ENCODE results near the gene MYBBP1A.
"Not testable (repeated sequence)": the region's sequence is repeated elsewhere in the genome, so short reads cannot be mapped to it uniquely, and the experiment has no call there.

MYBBP1A gene

GRCh38 chr17:4590042-4590441, 34.9 kb upstream of the MYBBP1A start:
- not testable (repeated sequence) for DNase-seq

GRCh38 chr17:4588898-4589625, 33.9 kb upstream of the MYBBP1A start:
- no peak for DNase-seq

GRCh38 chr17:4588391-4588790, 33.2 kb upstream of the MYBBP1A start:
- DNase-seq, result no peak

- no peak for DNase-seq
These were observed 32.6 kb upstream of the MYBBP1A start for GRCh38 chr17:4587803-4588202.

- no peak for DNase-seq
These were observed 32.0 kb upstream of the MYBBP1A start for GRCh38 chr17:4587195-4587594.

- no peak for DNase-seq
These were observed 30.9 kb upstream of the MYBBP1A start for GRCh38 chr17:4586043-4586442.

- DNase-seq, result no peak
These were observed 30.4 kb upstream of the MYBBP1A start for GRCh38 chr17:4585638-4585994.

- no peak for DNase-seq
These were observed 29.9 kb upstream of the MYBBP1A start for GRCh38 chr17:4584917-4585637.

- no peak for DNase-seq
These were observed 29.1 kb upstream of the MYBBP1A start, which contains the start of gene SMTNL2 for GRCh38 chr17:4584101-4584916. TSS of gene SMTNL2 (plus strand) at chr17:4584529. CDS start at chr17:4584606, 77 bp downstream.

- no peak for DNase-seq
These were observed 28.6 kb upstream of the MYBBP1A start for GRCh38 chr17:4583782-4584100.

GRCh38 chr17:4583206-4583605, 28.0 kb upstream of the MYBBP1A start:
- no peak for DNase-seq

GRCh38 chr17:4582691-4583090, 27.5 kb upstream of the MYBBP1A start:
- no peak for DNase-seq

GRCh38 chr17:4582101-4582501, 26.9 kb upstream of the MYBBP1A start:
- no peak for DNase-seq

- DNase-seq, result no peak
These were observed 25.1 kb upstream of the MYBBP1A start for GRCh38 chr17:4580291-4580690.

GRCh38 chr17:4579678-4580077, 24.5 kb upstream of the MYBBP1A start:
- DNase-seq, result no peak

- DNase-seq, result not testable (repeated sequence)
These were observed 23.2 kb upstream of the MYBBP1A start for GRCh38 chr17:4578349-4578748.

- DNase-seq, result no peak
These were observed 22.3 kb upstream of the MYBBP1A start for GRCh38 chr17:4577386-4577993.

- no peak for DNase-seq
These were observed 21.6 kb upstream of the MYBBP1A start for GRCh38 chr17:4576729-4577322.

- no peak for DNase-seq
These were observed 21.0 kb upstream of the MYBBP1A start for GRCh38 chr17:4576161-4576558.

GRCh38 chr17:4574448-4575045, 19.4 kb upstream of the MYBBP1A start:
- DNase-seq, result peak; percentile 33

GRCh38 chr17:4573669-4574068, 18.5 kb upstream of the MYBBP1A start:
- DNase-seq, result peak; percentile 94

GRCh38 chr17:4573115-4573514, 17.9 kb upstream of the MYBBP1A start:
- DNase-seq, result no peak

Data from inflammatory macrophage treated with lipopolysaccharide for 4 hours (primary cell).